Measurements from ENCODE around the gene RPL39.
A peak's percentile ranks its signal among the peaks of the same experiment; 100 is the strongest.
"Not testable (repeated sequence)": the region's sequence is repeated elsewhere in the genome, so short reads cannot be mapped to it uniquely, and the experiment has no call there.

RPL39 gene

DNA sequence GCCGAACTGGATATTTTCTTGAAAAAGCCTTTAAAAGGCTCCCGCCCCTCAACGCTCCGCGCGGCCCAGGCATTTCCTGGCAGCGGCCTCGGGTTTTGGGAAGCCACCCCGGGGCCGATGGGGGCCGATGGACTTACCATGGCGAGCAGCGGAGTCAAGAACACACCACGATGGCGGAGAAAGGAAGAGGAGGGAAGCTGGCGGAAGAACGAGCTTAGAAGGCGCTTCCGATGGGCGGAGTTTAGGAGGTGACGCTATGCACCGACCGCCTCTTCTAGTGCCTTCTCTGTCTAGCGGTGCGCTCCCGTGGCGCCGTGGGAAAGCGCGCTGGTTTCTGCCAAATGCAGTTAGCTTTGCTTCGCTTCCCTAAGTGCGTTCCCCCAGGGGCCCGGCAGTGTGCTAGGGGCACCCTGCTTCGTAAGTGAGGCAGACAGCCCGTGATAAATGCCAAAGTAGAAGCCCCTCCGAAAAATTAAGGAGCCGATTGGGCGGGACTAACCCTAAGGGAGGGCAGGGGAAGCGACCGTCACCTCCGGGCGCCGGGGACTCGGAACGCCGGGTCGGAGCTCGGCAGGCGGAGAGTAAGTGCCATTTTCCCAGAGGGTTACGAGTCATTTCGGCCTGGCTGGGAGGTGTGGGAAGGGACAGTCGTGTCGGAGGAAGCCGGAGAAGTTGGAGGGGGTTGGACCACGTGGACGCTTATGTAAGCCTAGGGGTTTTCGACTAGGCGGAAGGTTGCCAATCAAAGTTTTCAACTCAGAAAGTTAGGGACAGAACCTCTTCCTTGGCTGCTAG is at the start of gene RPL39:
Gene RPL39, minus strand, starts transcription at position 194 of the 795 bp plus-strand sequence. Its CDS starts 54 bp downstream, at position 140.
- DNase-seq = peak; percentile 46

- DNase-seq = no peak
Measured at GRCh38 chrX:119833905-119834304, 42.5 kb upstream of the RPL39 start.

- DNase-seq = no peak
Measured at GRCh38 chrX:119828446-119828845, 37.0 kb upstream of the RPL39 start.

GRCh38 chrX:119826399-119826959 is 35.0 kb upstream of the RPL39 start:
- DNase-seq = no peak

GRCh38 chrX:119824221-119824620 is 32.8 kb upstream of the RPL39 start:
- not testable (repeated sequence) for DNase-seq

DNA sequence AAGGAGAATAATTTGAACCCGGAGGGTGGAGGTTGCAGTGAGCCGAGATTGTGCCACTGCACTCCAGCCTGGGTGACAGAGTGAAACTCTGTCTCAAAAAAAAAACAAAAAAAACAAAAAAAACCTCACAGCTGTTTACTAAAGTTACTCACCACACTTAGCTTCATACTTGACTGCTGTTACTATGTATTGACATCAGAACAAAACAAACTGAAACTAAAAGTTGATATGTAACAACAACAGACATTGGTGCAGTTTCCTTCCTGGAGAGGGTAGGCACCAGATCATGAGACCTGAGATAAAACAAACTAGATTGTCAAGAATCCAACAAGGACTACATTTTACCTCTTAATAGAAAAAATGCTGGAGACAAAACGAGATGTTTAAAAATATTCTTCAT is 30.3 kb upstream of the RPL39 start:
- not testable (repeated sequence) for DNase-seq

- no peak for DNase-seq
Measured at GRCh38 chrX:119817130-119817690, 25.8 kb upstream of the RPL39 start.

GRCh38 chrX:119816300-119816699 is 24.9 kb upstream of the RPL39 start:
- no peak for DNase-seq

DNA sequence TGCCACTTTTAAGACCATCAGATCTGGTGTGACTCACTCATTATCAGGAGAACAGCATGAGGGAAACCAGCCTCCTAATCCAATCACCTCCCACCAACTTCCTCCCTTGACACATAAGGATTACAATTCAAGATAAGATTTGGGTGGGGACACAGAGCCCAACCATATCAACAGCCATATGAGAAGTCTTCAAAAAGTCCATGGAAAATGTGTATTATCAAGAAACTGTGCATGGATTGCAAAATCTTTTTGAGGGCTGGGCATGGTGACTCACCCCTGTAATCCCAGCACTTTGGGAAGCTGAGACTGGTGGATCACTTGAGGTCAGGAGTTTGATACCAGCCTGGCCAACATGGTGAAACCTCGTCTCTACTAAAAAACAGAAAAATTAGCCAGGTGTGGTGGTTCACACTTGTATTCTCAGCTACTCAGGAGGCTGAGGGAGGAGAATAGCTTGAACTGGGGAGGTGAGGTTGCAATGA is 17.8 kb upstream of the RPL39 start:
- DNase-seq = no peak

- not testable (repeated sequence) for DNase-seq
Measured at GRCh38 chrX:119808461-119808860, 17.0 kb upstream of the RPL39 start.

DNA sequence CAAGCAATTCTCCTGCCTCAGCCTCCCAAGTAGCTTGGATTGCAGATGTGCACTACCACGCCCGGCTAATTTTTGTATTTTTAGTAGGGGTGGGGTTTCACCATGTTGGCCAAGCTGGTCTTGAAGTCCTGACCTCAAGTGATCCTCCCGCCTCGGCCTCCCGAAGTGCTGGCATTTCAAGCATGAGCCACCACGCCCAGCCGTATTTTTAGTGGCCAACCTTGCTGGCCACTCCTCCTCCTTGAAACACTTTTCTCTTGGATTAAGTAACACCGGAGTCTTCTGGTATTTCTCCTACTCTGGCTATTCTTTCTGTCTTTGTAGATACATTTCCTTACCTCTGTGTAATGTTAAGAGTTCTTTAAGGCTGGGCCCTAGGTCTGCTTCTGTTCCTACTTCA is 11.1 kb upstream of the RPL39 start:
- DNase-seq = no peak

DNA sequence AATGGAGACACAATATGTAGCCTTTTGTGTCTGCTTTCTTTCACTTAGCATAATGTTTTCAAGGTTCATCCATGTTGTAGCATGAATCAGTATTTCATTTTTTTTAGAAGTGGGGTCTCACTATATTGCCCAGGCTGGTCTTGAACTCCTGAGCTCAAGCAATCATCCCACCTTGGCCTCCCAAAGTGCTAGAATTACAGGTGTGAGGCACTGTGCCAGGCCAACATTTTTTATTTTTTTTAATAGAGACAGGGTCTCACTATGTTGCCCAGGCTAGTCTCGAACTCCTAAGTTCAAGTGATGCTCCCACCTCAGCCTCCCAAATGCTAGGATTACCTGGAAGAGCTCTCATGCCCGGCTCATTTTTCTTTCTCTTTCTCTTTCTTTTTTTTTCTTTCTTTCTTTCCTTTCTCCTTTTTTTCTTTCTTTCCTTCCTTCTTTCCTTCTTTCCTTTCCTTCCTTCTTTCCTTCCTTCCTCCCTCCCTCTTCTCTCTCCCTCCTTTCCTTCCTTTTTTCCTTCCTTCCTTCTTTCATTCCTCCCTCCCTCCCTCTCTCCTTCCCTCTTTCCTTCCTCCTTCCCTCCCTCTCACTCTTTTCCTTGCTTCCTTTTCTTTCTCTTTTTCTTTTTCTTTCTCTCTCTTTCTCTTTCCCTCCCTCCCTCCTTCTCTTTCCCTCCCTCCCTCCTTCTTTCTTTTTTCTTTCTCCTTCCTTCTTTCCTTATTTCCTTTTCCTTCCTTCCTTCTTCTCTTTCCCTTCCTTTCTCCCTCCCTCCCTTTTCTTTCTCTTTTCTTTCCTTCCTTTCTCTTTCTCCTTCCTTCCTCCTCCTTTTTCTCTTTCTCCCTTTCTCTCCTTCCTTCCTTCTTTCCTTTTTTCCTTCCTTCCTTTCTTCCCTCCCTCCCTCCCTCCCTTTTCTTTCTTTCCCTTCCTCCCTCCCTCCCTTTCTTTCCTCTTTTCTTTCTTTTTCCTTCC is 10.1 kb upstream of the RPL39 start:
- no peak for DNase-seq

DNA sequence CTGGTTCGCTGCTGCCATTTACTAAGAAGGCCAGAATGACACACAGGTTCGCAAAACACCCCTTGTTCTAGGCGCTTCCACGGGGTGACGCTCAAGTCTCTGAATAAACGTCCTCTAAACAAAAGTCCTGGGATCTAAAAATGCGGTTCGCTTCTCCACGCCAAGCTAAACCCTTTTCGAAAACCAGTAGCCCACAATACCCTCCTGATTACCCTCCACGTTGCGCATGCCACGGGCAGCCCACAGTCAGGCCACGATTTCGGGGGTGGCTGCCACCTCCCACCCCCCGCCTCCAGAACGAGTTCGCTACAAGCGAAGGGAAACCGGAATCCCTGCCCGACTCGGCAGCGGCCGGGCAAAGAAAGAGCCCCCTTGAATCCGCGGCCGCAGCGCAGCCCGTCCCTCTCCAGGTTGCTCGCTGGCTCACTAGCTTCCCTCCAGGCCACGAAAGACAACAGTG is 423 bp downstream of the RPL39 start:
- no peak for DNase-seq

DNA sequence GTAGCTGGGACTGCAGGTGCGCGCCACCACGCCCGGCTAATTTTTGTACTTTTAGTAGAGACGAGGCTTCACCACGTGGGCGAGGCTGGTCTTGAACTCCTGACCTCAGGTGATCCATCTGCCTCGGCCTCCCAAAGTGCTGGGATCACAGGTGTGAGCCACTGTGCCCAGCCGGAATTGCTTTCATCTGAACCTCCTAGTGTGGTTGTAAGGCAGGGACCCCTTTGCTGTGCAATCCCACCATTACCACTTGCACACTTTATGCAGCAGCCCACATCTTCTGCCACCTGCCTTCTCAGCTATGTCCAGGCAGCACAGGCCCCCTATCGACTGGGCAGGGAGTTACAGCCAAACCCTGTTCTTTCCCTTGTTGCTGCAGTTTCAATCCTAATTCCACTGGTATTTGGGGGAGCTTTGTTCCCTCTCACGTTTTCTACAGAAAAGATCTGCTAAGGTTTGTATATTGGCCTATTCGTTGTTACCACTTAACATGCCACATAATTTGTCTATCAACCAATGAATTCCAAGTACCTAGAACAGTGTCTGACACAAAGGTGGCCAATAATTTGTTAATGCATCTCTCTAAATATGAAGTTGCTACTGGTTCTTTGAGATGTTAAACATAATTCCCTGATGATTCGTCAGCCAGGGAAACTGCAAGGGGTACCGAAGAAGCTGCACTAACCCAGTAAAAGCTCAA is 6.5 kb downstream of the RPL39 start:
- peak; percentile 16 for DNase-seq

GRCh38 chrX:119783026-119783425 is 8.4 kb downstream of the RPL39 start:
- DNase-seq = peak; percentile 27

GRCh38 chrX:119778829-119779228 is 12.6 kb downstream of the RPL39 start:
- no peak for DNase-seq

DNA sequence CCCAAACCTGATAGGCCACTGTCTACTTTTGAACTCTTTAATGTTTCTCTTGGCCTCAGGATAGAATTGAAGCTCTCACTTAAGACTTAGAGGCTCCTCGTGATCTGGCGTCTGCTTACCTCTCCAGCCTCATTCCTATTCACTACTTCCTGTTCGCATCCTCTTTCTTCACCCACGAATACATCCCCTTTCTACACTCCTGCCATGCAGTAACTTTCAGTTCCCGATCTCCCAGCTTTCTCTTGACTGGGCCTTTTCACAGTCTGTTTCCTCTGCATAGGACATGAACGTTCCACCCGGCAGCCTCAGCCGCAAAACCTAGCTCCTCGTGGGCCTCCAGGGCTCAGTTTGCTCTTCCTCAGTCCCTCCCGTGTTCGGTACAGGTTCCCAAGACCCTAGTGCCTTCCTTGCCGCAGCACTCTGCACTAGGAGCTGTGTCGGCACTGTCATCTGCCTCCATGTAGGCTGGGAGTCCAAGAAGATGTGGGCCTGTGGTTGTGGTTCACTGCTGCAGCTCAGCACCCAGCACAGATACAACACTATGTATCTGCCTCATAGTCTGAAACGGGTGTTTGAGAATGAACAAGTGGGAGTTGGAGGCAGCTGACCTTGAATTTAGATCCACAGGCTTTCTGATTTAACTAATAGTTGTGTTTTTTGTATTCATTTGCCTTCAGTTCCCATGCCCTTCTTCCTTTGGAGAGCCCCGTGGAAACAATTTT is 15.8 kb downstream of the RPL39 start:
- peak; percentile 30 for DNase-seq

DNA sequence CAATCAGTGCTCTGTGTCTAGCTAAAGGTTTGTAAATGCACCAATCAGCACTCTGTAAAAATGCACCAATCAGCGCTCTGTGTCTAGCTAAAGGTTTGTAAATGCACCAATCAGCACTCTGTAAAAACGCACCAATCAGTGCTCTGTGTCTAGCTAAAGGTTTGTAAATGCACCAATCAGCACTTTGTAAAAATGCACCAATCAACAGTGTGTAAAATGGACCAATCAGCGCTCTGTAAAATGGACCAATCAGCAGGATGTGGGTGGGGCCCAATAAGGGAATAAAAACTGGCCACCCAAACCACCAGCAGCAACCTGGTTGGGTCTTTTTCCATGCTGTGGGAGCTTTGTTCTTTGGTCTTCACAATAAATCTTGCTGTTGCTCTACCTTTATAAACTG is 22.0 kb downstream of the RPL39 start:
- not testable (repeated sequence) for DNase-seq

DNA sequence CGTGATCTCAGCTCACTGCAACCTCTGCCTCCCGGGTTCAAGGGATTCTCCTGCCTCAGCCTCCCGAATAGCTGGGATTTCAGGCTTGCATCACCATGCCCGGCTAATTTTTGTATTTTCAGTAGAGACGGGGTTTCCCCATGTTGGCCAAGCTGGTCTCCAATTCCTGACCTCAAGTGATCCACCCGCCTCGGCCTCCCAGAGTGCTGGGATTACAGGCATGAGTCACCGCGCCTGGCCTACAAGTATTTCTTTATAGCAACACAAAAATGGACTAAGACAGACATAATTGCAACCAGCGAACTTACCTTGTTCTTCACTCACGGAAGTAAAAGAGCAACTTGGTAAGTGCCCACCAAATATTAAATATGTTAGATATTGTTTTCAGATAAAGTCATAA is 23.0 kb downstream of the RPL39 start:
- not testable (repeated sequence) for DNase-seq

DNA sequence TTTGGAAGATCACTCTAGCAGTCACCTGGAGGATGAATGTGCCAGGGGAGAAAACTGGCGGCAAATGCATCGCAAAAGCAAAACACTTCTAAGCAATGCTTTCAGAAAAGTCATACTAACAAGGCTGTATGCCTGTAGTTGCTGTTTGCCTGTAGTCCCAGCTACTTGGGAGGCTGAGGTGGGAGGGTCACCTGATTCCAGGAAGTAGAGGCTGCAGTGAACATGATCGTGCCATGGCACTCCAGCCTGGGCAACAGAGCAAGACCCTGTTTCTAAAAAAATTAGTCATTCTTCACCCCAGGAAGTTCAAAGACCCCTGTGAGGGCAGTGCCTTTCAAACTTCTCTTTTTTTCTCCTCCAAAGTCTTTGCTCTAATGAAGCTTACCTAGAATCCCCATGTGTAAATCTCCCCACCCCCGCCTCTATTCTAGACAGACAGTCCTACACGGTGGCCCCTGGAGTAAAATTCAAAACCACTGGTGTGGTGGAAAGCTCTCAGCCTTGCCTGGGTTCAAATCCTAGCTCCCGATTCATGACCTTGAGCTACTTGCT is 27.5 kb downstream of the RPL39 start:
- no peak for DNase-seq

DNA sequence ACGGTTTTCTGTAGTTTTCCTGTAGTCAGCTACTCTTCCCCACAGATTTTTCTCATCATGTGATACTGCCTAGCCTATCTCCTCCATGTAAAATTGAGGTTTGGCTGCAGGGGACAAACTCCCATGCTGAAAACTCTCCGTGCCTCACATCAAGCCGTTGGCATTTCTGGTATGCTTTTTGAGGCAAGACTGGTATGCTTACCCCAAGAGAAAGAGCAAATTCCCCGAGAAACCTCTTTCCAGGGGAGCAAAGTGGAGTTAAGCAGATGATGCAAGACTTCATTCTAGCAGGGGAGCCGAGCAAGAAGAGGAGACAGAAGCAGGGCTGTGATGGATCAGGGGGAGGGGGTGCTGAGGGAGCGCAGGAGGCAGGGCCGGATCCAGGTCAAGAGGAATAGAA is 28.2 kb downstream of the RPL39 start:
- no peak for DNase-seq
